ENCODE measurements around the gene SSNA1.

- no peak for TF ChIP-seq CTCF (tag by site-specific recombination; IDR thresholded peaks at IDR 0.05)
- peak; percentile 54 for TF ChIP-seq PATZ1 (tag by site-specific recombination; IDR thresholded peaks at IDR 0.05)
- no peak for TF ChIP-seq ZNF394 (tag by site-specific recombination; IDR thresholded peaks at IDR 0.05; ENCODE audit: borderline replicate concordance)
Observed at GRCh38 chr9:137222190-137223077, 34.0 kb downstream of the SSNA1 start, which contains the start of gene RNF208.

Data from HEK293 (cell line).